Uterus (tissue), 2 donors: ENCODE results near the gene SKP1.

Source experiments
- POLR2A ChIP-seq, 2 donors: fragments of 450-650 bp; IDR thresholded peaks; one replicate each; pipeline ENCODE4 v1.6.1; 2016; ENCODE audit warnings: antibody characterized with exemption in 2 of 2, mild to moderate bottlenecking in 1 of 2, moderate library complexity in 1 of 2
- TF ChIP-seq, protein P1 (sequence below), 4 experiments: fragments of 200-600 bp in 2 of 4; fragments of 450-650 bp in 2 of 4; sonication (generic) in 2 of 4; IDR thresholded peaks; one replicate each; pipeline ENCODE4 v1.5.1; 2016 to 2019; ENCODE audit warnings: antibody characterized with exemption in 4 of 4, mild to moderate bottlenecking in 2 of 4, moderate library complexity in 1 of 4

GRCh38 chr5:134140530-134141201 lies 36.1 kb downstream of the SKP1 start:
- TF ChIP-seq, protein P1, sequence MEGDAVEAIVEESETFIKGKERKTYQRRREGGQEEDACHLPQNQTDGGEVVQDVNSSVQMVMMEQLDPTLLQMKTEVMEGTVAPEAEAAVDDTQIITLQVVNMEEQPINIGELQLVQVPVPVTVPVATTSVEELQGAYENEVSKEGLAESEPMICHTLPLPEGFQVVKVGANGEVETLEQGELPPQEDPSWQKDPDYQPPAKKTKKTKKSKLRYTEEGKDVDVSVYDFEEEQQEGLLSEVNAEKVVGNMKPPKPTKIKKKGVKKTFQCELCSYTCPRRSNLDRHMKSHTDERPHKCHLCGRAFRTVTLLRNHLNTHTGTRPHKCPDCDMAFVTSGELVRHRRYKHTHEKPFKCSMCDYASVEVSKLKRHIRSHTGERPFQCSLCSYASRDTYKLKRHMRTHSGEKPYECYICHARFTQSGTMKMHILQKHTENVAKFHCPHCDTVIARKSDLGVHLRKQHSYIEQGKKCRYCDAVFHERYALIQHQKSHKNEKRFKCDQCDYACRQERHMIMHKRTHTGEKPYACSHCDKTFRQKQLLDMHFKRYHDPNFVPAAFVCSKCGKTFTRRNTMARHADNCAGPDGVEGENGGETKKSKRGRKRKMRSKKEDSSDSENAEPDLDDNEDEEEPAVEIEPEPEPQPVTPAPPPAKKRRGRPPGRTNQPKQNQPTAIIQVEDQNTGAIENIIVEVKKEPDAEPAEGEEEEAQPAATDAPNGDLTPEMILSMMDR (IDR thresholded peaks at IDR 0.05) = peak; percentile 50 to 63 (median 56)
- no peak for TF ChIP-seq POLR2A (IDR thresholded peaks at IDR 0.05)
